WTC11 (cell line): Measurements from ENCODE around the gene PRKRIP1.

Source experiments
- ATF1 ChIP-seq: sonication (generic); formaldehyde crosslinking; IDR thresholded peaks from 2 replicates; pipeline ENCODE4 v1.8.1; 2023; ENCODE audit warnings: mild to moderate bottlenecking, moderate library complexity, missing genetic modification reagents
- CREB1 ChIP-seq: sonication (generic); formaldehyde crosslinking; IDR thresholded peaks from 2 replicates; pipeline ENCODE4 v1.8.0; 2023; ENCODE audit warnings: mild to moderate bottlenecking, missing genetic modification reagents
- CREM ChIP-seq: sonication (generic); formaldehyde crosslinking; IDR thresholded peaks from 2 replicates; pipeline ENCODE4 v1.8.1; 2022; ENCODE audit warnings: mild to moderate bottlenecking, missing genetic modification reagents, moderate library complexity
- ESRRA ChIP-seq: sonication (generic); formaldehyde crosslinking; IDR thresholded peaks from 2 replicates; pipeline ENCODE4 v1.8.1; 2022; ENCODE audit warnings: mild to moderate bottlenecking, missing genetic modification reagents, borderline replicate concordance
- FOXP1 ChIP-seq: sonication (generic); formaldehyde crosslinking; IDR thresholded peaks from 2 replicates; pipeline ENCODE4 v1.8.0; 2022; ENCODE audit warnings: missing genetic modification reagents, mild to moderate bottlenecking, moderate library complexity, borderline replicate concordance
- JUN ChIP-seq: sonication (generic); formaldehyde crosslinking; IDR thresholded peaks from 2 replicates; pipeline ENCODE4 v1.8.0; 2023; ENCODE audit warnings: mild to moderate bottlenecking, missing genetic modification reagents
- MYBL2 ChIP-seq: sonication (generic); formaldehyde crosslinking; IDR thresholded peaks from 2 replicates; pipeline ENCODE4 v1.8.1; 2023; ENCODE audit warnings: mild to moderate bottlenecking, moderate library complexity, missing genetic modification reagents
- TCF7 ChIP-seq: sonication (generic); formaldehyde crosslinking; IDR thresholded peaks from 2 replicates; pipeline ENCODE4 v1.8.0; 2022; ENCODE audit warnings: mild to moderate bottlenecking, low read depth, missing genetic modification reagents, moderate library complexity
- TEAD4 ChIP-seq: sonication (generic); formaldehyde crosslinking; IDR thresholded peaks from 2 replicates; pipeline ENCODE4 v1.8.0; 2022; ENCODE audit warnings: mild to moderate bottlenecking, missing genetic modification reagents
- TF ChIP-seq, protein P1 (sequence below): fragments of 200-600 bp; IDR thresholded peaks from 2 replicates; pipeline ENCODE4 v1.8.0; 2022; ENCODE audit warnings: antibody characterized with exemption
- TF ChIP-seq, protein P2 (sequence below): sonication (generic); formaldehyde crosslinking; IDR thresholded peaks from 2 replicates; pipeline ENCODE4 v1.8.0; 2022; ENCODE audit warnings: mild to moderate bottlenecking, missing genetic modification reagents
- TF ChIP-seq, protein P3 (sequence below): sonication (generic); formaldehyde crosslinking; IDR thresholded peaks from 2 replicates; pipeline ENCODE4 v1.8.1; 2023; ENCODE audit warnings: mild to moderate bottlenecking, missing genetic modification reagents, moderate library complexity

DNA sequence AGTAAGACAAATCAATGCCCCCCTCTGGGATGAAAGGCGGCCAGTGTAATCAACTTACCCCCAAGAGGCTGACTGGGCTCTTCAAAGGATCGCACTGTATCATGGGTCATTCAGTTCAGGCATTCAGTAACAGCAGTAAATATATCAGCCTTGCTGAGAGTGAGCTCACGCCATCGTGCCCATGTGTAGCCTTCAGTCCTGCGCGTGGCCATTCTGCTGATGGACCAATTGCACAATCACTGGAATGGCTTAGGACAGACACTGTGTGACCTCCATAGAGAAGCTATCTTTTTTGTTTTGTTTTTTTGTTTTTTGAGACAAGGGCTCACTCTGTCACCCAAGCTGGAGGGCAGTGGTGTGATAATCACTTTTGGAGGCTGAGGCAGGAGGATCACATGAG lies 9.1 kb upstream of the PRKRIP1 start:
- TF ChIP-seq, protein P1, sequence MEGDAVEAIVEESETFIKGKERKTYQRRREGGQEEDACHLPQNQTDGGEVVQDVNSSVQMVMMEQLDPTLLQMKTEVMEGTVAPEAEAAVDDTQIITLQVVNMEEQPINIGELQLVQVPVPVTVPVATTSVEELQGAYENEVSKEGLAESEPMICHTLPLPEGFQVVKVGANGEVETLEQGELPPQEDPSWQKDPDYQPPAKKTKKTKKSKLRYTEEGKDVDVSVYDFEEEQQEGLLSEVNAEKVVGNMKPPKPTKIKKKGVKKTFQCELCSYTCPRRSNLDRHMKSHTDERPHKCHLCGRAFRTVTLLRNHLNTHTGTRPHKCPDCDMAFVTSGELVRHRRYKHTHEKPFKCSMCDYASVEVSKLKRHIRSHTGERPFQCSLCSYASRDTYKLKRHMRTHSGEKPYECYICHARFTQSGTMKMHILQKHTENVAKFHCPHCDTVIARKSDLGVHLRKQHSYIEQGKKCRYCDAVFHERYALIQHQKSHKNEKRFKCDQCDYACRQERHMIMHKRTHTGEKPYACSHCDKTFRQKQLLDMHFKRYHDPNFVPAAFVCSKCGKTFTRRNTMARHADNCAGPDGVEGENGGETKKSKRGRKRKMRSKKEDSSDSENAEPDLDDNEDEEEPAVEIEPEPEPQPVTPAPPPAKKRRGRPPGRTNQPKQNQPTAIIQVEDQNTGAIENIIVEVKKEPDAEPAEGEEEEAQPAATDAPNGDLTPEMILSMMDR, result no peak
- TF ChIP-seq TEAD4 (CRISPR knock-in tag) (no peak), CREM (CRISPR knock-in tag) (no peak), CREB1 (CRISPR knock-in tag) (no peak), ATF1 (CRISPR knock-in tag) (no peak), TCF7 (CRISPR knock-in tag) (no peak), JUN (CRISPR knock-in tag) (no peak), FOXP1 (CRISPR knock-in tag) (no peak), ESRRA (CRISPR knock-in tag) (no peak), MYBL2 (CRISPR knock-in tag) (no peak)
- TF ChIP-seq, protein P2, sequence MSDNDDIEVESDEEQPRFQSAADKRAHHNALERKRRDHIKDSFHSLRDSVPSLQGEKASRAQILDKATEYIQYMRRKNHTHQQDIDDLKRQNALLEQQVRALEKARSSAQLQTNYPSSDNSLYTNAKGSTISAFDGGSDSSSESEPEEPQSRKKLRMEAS (CRISPR knock-in tag), result no peak
- TF ChIP-seq, protein P3, sequence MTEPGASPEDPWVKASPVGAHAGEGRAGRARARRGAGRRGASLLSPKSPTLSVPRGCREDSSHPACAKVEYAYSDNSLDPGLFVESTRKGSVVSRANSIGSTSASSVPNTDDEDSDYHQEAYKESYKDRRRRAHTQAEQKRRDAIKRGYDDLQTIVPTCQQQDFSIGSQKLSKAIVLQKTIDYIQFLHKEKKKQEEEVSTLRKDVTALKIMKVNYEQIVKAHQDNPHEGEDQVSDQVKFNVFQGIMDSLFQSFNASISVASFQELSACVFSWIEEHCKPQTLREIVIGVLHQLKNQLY, result no peak
